Erythroblast (primary cell): ENCODE data around the gene MEGF11.
"Not testable (repeated sequence)": the region's sequence is repeated elsewhere in the genome, so short reads cannot be mapped to it uniquely, and the experiment has no call there.

Experiments
- DNase-seq, 2 experiments: peaks; one replicate each; lab custom pipeline; 2025; lab: John Stamatoyannopoulos, UW
- GATA1 ChIP-seq: IDR thresholded peaks from 2 replicates; pipeline ENCODE4 v1.6.1; 2011; ENCODE audit warnings: low read depth, mild to moderate bottlenecking, control low read depth, low read length, moderate library complexity
- POLR2A ChIP-seq: IDR thresholded peaks from 2 replicates; pipeline ENCODE4 v1.6.1; 2011; ENCODE audit warnings: mild to moderate bottlenecking, low read length

Gene MEGF11

DNA sequence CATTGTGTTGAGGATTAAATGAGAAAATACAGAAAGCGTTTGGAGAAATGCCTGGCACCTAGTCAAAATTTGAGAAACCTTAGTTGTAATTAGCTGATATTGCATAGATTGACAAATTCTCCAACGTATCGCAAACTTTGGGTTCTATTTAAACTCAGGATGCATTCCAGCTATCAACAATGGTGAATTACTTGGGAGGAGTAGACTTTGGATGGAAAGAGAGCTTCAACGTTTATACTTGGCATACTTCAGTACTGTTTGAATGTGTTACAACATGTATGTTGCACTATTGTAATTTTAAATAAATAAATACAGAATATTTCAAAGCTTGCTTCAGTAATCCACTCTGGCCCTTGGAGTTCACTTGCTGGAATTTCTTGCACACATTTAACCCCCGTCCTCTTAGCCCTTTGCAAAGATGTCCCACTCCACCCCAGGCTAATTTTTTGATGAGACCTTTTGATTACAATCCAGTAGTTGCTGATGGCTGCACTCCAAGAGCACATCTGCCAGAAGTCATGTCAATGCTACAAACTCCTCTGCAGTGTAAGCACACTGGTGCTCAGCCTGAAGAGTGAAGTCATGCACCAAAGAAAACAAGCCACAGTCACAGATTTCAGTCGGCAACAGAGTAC lies 35.1 kb upstream of the MEGF11 start:
- TF ChIP-seq POLR2A (no peak), GATA1 (no peak)
- no peak for DNase-seq

DNA sequence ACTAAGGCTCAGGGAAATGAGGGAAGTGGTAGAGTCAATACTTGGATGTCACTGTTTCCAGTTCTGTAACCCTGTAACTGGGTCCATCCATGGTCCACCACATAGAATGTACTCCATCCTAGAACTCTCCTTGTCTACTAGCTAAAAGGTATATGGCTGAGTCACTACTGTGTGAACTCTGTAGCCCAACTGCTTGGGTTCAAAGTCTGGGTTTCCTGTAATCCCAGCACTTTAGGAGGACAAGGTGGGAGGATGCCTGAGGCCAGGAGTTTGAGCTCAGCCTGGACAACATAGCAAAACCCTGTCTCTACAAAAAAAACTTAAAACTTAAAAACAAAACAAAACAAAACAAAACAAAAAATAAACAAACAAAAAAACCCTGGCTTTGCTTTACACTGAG lies 34.5 kb upstream of the MEGF11 start:
- TF ChIP-seq GATA1 (no peak), POLR2A (no peak)

DNA sequence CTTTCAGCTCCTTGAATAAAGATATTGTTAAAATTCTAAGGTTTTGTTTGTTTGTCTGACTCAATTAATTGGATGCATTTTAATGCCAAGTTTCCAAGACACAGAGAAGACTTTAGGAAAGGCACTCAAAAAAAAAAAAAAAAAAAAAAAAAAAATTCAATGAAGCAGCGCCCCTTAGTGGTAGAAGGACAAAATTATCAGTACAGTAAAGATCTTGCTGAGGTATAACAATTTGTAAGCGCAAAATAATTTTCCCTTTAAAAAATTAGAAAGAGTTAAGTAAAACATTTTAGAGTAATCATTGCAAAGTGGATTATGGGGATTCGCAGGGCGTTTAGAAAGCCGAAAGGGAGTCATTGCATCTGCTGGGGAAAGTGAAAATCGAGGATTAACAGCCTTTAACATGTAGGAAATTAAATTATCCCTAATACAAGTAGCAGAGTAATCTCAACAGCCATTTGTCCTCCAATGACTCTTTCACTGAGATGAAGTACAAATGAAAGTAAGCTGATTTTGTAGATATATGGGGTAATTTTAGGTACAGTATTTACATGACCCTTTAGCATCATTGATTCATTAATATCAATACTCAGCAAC lies 34.0 kb upstream of the MEGF11 start:
- DNase-seq, result peak; percentile 41 to 66
- no peak for TF ChIP-seq POLR2A
- TF ChIP-seq GATA1, result no peak

More for the DNA sequence above, 34.5 kb upstream of the MEGF11 start:
- no peak for DNase-seq

DNA sequence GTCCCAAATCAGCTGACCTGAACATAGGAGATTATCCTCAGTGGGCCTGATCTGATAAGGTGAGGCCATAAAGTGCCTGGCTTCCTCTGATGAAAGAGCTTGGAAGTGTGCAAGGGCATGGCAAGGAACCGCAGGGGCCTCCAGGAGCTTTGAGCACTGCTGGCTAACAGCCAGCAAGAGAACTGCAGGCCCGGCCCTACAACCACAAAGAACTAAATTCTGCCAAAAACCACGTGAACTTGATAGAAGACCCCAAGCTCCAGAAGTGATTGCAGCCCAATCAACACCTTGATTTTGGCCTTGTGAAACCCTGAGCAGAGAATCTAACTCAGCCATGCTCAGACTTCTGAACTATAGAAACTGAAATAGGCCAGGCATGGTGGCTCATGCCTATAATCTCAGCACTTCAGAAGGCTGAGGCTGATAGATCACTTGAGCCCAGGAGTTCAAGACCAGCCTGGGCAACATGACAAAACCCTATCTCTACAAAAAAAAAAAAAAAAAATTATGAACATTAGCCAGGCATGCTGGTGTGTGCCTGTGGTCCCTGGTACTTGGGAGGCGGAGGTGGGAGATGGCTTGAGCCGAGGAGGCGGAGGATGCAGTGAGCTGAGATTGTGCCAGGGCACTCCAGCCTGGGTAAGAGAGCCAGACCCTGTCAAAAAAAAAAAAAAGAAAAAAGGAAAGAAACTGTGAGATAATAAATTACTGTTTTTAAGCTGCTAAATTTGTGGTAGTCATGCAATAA lies 32.2 kb upstream of the MEGF11 start:
- no peak for TF ChIP-seq GATA1
- DNase-seq, result peak; percentile 14 to 52

DNA sequence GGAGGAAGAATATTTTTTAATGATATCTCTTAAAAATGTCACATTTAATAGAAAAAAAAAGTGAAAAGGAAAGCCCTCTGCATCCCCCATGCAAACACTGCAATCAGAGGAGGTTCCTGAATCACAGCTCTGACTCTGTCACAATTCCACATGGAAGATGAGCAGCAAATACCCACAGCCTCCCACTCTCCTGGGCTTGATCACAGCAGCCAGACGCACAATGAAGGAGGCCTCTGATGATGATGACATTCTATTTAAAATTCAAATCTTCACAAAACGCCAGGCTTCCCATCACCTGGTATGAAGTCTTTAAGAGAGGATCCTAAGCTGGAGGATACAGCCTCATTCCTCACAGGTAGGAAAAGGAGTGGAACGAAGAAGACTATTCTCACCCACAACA lies 30.7 kb upstream of the MEGF11 start:
- TF ChIP-seq GATA1, result no peak
- no peak for DNase-seq

DNA sequence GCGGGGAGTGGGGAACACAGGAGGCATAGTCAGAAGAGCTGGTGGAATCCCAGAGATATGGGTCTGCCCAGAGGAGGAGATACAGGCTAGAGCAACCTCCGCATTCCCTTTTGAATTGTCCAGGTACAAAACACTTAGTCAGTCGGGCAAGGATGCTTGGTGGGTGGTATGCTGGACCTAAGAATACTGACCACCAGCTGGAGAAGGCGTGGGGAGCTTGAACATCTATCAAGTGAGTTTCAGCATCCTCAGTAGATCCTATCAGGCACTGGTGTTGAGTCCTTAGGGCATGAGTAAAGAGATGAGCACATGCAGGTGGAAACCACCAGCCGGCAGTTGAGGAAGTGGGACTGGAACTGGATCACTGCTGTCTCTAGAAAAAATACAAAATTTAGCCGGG lies 25.1 kb upstream of the MEGF11 start:
- DNase-seq, result no peak

DNA sequence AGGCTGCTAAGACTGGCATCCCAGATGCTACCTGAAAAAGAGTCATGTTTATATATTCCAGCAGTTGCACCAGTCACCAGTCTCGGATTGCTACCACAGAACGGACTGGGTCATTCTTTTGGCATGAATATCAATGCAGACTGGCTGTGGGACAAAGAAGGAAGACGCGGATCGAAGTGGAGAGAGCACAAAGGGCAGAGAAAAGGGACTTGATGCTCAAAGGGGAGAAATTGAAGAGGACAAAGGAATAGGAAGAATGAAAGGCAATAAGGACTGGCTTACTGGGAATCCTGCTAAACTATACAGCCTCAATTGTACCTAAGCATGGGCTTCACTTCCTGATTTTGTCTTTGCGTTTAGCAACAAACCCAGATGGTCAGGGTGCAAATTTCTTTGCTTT lies 24.5 kb upstream of the MEGF11 start:
- DNase-seq, result no peak
- no peak for TF ChIP-seq GATA1
- no peak for TF ChIP-seq POLR2A

More for the DNA sequence above, 25.1 kb upstream of the MEGF11 start:
- no peak for TF ChIP-seq POLR2A
- no peak for TF ChIP-seq GATA1

DNA sequence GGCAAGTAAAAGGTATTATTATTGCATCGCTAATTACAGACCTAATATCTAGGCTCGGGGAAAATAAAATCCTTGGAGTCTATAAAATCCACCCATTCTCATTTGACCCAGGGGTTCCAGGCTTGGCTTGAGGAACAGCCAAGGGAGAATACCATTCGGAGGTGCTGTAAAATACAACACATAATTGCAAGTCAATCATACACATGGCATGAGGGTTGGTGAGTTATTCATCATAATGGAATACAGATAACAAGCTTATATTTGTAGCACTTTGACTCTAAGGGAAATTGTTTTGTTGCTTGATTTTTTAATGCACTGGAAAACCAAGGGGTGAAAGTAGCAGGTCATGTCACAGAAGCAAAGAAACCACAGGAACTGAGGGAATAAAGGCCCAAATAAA lies 23.0 kb upstream of the MEGF11 start:
- TF ChIP-seq POLR2A, result no peak
- no peak for TF ChIP-seq GATA1
- no peak for DNase-seq

DNA sequence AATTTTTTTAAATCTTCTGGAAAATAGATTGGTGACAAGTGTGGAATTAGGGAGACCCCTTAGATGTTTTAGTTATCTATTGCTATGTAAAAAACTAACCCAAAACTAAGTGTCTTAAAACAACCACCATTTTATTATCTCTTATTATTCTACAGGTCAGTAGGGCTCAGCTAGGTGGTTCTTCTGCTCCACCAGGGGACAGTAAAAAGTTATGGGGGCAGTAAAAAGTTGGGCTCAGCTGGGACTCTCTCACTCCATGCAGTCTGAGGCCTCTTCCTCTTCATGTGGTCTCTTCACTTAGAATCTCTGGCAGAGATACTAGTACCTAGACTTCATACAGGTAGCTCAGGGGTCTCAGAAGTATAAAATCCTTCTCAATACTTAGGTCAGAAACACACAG lies 21.8 kb upstream of the MEGF11 start:
- TF ChIP-seq POLR2A (no peak), GATA1 (no peak)
- DNase-seq, result no peak

DNA sequence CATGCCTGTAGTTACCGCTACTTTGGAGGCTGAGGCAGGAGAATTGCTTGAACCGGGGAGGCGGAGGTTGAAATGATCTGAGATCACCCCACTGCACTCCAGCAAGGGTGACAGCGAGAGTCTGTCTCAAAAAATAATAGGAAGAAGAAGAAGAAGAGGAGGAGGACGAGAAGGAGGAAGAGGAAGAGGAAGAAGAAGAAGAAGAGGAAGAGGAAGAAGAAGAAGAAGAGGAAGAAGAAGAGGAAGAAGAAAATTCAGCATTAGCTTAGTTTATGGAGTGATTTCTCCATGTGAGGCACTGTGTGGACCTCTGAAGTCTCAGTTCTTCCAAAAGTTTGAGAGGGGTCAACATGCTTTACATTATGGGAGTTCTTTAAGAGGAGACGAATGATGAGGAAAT lies 17.4 kb upstream of the MEGF11 start:
- TF ChIP-seq POLR2A (no peak), GATA1 (no peak)
- DNase-seq, result no peak

DNA sequence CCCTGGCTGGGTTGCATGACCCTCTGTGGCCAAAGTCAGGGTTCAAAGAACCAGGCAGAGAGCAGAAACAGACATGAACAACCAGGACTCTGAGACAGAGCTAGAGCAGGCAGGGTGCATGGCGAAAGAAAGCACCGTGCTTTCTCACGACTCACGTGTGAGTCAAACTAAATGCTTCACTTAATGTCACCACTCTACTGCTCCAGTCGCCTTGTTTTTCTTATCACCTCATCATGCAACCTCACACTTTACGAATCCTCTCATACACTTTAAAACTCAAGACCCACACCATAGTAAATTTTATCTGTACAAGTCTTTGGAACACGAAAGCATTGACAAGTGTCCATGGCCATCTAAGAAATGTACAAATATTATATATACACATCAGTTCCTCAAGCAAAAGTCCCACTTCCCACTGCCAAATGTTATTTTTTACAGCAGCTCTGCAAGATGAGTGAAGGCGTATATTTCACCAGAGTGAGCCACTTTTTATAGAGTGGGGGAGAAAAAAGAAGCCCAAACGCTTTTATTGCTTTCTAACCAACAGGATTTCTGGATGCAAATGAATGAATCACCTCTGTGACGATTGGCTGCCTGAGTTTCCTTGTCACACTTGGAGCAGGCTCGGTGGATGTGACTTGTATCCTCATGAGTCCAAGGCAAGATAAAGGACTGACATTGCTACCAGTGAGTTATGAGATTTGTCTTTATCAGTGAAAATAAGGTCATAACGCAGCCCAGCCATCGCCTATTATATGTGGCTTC lies 16.0 kb upstream of the MEGF11 start:
- no peak for DNase-seq

DNA sequence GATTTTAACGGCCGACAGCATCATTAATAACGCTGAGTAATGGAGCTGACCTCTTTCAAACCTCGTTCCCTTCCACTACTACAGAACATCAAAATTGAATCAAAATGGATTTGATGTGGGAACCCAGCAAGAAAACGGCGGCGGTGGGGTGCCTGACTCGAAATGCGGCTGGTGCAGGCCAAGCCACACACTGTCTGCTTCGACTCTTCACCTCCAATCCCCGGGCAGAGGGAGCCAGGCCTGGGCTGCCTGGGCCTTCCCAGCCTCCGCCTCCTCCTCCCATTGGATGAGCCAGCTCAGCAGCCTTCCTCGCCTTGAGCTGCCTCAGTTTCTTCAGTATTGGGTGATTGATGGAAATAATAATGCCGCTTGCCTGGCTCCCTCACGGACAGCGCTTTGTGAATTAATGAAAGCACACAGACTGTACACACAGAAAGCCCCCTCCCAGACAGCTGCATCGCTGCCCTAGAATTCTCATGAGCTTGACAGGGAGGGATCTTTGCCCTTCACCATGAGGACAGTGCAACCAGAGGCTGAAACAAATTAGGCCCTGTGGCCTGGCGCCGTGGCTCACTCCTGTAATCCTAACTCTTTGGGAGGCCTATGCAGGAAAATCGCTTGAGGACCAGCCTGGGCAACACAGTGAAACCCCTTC lies 11.4 kb upstream of the MEGF11 start:
- TF ChIP-seq POLR2A (no peak), GATA1 (no peak)
- no peak for DNase-seq

More for the DNA sequence above, 16.0 kb upstream of the MEGF11 start:
- TF ChIP-seq POLR2A (no peak), GATA1 (no peak)

DNA sequence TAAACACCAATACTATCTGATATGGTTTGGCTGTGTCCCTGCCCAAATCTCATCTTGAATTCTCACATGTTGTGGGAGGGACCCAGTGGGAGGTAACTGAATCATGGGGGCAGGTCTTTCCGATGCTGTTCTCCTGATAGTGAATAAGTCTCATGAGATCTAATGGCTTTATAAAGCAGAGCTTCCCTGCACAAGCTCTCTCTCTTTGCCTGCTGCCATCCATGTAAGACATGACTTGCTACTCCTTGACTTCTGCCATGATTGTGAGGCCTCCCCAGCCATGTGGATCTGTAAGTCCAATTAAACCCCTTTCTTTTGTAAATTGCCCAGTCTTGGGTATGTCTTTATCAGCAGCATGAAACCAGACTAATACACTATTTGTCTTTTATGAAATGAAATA lies 9.3 kb upstream of the MEGF11 start:
- DNase-seq, result not testable (repeated sequence)
